RWPE2 (cell line): Measurements from ENCODE around the gene JPH3.

ENCODE experiments used
- ATAC-seq: fragments of 200-7000 bp; cut with Tn5 transposase; 3 replicates; pipeline ENCODE4 v1.9.1; 2021; ENCODE audit warnings: low read depth
- DNase-seq: peaks from one replicate; pipeline ENCODE4 v3.0.0-alpha.2; 2020; ENCODE audit warnings: low spot score
- H3K27ac ChIP-seq: fragments of 450-650 bp; 2 replicates; pipeline ENCODE4 v1.5.1; 2017; ENCODE audit warnings: mild to moderate bottlenecking; ENCODE audit not compliant: poor library complexity, severe bottlenecking
- H3K27me3 ChIP-seq: fragments of 250-450 bp; sonication (Bioruptor Pico); 2 replicates; pipeline ENCODE4 v1.5.1; 2021; ENCODE audit warnings: mild to moderate bottlenecking, moderate library complexity; ENCODE audit not compliant: insufficient read depth, poor library complexity, severe bottlenecking
- H3K36me3 ChIP-seq: fragments of 250-450 bp; sonication (Bioruptor Pico); 2 replicates; pipeline ENCODE4 v1.5.1; 2020; ENCODE audit warnings: low read depth, mild to moderate bottlenecking, moderate library complexity
- H3K4me1 ChIP-seq: fragments of 250-450 bp; sonication (Bioruptor Pico); 2 replicates; pipeline ENCODE4 v1.5.1; 2021; ENCODE audit warnings: mild to moderate bottlenecking, moderate library complexity; ENCODE audit not compliant: insufficient read depth, poor library complexity, severe bottlenecking
- H3K4me3 ChIP-seq: fragments of 250-450 bp; sonication (Bioruptor Pico); 2 replicates; pipeline ENCODE4 v1.5.1; 2021; ENCODE audit warnings: mild to moderate bottlenecking, moderate library complexity; ENCODE audit not compliant: severe bottlenecking
- H3K9me3 ChIP-seq: fragments of 250-450 bp; sonication (Bioruptor Pico); 2 replicates; pipeline ENCODE4 v1.5.1; 2021; ENCODE audit warnings: mild to moderate bottlenecking, moderate library complexity; ENCODE audit not compliant: severe bottlenecking
- CTCF ChIP-seq: fragments of 450-650 bp; IDR thresholded peaks from one replicate; pipeline ENCODE4 v1.5.1; 2017; ENCODE audit warnings: mild to moderate bottlenecking, moderate library complexity; ENCODE audit not compliant: poor library complexity, severe bottlenecking

The JPH3 gene

GRCh38 chr16:87602821-87603683 is 744 bp downstream of the JPH3 start:
- DNase-seq, result no peak
- Histone ChIP-seq H3K27ac (no peak overlapping the region), H3K36me3 (no peaks in the 10 kb centered on the region), H3K4me3 (peak overlapping the region; percentile 28), H3K27me3 (peaks cover 68% of the 10 kb centered on the region), H3K9me3 (peaks cover 2% of the 10 kb centered on the region), H3K4me1 (no peaks in the 10 kb centered on the region)
- TF ChIP-seq CTCF, result no peak
- ATAC-seq, result peak; percentile 13; the same call in 2 of the 3 replicates

- peak overlapping the region; percentile 28 for H3K4me3 ChIP-seq
- no peak for TF ChIP-seq CTCF
- no peak for DNase-seq
- no peaks in the 10 kb centered on the region for H3K36me3 ChIP-seq
- H3K4me1 ChIP-seq, result no peaks in the 10 kb centered on the region
- H3K9me3 ChIP-seq, result peaks cover 2% of the 10 kb centered on the region
- peaks cover 65% of the 10 kb centered on the region for H3K27me3 ChIP-seq
- no peak overlapping the region for H3K27ac ChIP-seq
- peak; percentile 30; the same call in 2 of the 3 replicates for ATAC-seq
These were observed 1.7 kb downstream of the JPH3 start for GRCh38 chr16:87603684-87604633.

GRCh38 chr16:87604634-87605111 is 2.4 kb downstream of the JPH3 start:
- TF ChIP-seq CTCF, result no peak
- DNase-seq, result no peak
- Histone ChIP-seq H3K9me3 (no peaks in the 10 kb centered on the region), H3K27me3 (peaks cover 59% of the 10 kb centered on the region), H3K36me3 (no peaks in the 10 kb centered on the region), H3K4me1 (no peaks in the 10 kb centered on the region), H3K27ac (no peak overlapping the region), H3K4me3 (no peak overlapping the region)
- no peak for ATAC-seq

- Histone ChIP-seq H3K4me3 (no peak overlapping the region), H3K27me3 (peaks cover 37% of the 10 kb centered on the region), H3K4me1 (no peaks in the 10 kb centered on the region), H3K9me3 (no peaks in the 10 kb centered on the region), H3K27ac (no peak overlapping the region), H3K36me3 (no peaks in the 10 kb centered on the region)
- TF ChIP-seq CTCF, result no peak
- ATAC-seq (no peak), DNase-seq (no peak)
These were observed 4.9 kb downstream of the JPH3 start for GRCh38 chr16:87607223-87607622.
